Measurements from ENCODE around the gene UBE2E3.
A peak's percentile ranks its signal among the peaks of the same experiment; 100 is the strongest.
"Not testable (repeated sequence)": the region's sequence is repeated elsewhere in the genome, so short reads cannot be mapped to it uniquely, and the experiment has no call there.

UBE2E3 gene

DNA sequence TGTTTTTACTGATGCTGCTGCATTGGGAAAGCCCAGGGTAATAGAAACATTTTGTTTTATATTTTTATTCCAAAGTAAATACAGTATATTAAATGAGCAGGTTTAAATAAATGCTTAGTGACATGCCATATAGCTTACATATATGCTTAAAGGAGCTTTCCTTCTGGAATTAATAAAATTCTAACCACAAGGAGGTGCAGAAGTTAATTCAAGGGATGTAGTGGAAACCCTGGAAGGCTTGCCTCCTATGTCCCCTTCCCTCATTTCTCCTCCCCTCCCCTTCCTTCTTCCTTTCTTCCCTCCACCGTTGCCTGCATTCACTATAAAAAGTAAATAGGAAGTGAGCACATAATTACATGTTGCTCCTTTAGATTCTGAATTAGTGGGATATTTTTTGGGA is 96.3 kb downstream of the UBE2E3 start:
- H3K27ac ChIP-seq = no peak overlapping the region
- TF ChIP-seq, protein P1, sequence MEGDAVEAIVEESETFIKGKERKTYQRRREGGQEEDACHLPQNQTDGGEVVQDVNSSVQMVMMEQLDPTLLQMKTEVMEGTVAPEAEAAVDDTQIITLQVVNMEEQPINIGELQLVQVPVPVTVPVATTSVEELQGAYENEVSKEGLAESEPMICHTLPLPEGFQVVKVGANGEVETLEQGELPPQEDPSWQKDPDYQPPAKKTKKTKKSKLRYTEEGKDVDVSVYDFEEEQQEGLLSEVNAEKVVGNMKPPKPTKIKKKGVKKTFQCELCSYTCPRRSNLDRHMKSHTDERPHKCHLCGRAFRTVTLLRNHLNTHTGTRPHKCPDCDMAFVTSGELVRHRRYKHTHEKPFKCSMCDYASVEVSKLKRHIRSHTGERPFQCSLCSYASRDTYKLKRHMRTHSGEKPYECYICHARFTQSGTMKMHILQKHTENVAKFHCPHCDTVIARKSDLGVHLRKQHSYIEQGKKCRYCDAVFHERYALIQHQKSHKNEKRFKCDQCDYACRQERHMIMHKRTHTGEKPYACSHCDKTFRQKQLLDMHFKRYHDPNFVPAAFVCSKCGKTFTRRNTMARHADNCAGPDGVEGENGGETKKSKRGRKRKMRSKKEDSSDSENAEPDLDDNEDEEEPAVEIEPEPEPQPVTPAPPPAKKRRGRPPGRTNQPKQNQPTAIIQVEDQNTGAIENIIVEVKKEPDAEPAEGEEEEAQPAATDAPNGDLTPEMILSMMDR (conservative IDR thresholded peaks at IDR 0.05) = no peak

DNA sequence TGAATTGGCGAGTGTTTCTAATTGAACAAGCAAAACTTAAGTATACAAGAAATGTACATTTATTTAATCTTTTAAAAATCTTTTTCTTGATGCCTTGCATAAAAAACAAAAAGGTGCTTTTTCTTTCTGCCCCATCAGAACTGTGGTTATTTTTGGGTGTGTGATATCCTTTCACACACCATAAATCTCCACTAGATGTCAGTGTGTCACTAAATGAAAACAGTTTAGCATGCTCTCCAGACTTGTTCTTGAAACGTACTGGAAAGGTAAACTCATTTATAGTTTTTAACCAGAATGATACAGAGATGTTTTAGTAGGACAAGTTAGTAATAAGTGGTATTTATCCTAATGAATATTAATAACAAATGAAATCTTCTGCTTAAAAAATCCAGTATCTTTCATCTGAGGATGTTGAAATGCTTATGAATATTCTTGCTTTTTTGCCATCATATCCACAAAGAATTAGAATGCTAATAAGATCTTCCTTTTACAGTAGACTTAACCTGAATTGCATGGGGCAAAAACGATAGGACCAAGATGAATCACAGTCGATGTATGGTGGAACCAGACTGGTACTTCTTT is 96.8 kb downstream of the UBE2E3 start:
- TF ChIP-seq, protein P1 (conservative IDR thresholded peaks at IDR 0.05) = peak; percentile 84

DNA sequence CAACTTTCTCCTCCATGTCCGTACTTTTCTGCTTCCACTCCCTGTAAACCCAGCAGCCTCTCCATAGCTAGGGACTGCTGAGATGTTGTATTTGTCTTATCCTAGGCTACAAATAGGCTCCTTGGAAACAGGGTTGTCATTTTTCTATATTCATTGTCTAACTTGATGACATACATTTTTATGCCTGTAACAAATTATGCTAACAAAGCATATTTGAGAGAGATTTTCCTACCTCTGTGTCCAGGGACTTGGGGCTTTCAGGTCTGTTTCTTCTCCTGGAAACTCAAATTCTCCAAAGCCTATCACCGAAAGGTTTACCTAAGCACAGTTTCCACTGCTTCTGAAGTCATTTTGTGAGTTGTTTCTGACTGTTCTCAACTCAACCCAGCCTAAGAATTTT is 102.7 kb downstream of the UBE2E3 start:
- no peak overlapping the region for H3K27ac ChIP-seq
- TF ChIP-seq, protein P1 (conservative IDR thresholded peaks at IDR 0.05) = no peak

More for the DNA sequence above, 96.8 kb downstream of the UBE2E3 start:
- no peak overlapping the region for H3K27ac ChIP-seq

DNA sequence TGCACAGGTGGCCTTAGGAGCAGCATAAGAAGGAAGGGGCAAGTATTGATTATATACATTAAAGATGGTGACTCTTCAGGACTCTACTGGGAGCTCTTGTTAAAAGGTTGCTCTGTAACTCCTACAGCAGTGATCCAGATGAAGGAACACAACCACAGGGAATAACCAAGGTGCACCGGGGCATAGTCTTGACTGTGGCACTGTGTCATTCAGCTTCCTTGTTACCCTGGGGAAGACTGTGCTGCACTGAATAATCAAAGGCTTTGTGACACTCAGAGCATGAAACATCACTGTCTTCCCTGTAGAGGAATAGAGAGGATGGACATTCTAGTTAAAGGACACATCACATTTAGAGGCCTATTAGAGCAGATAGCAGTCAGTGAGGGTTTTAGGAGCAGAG is 105.3 kb downstream of the UBE2E3 start:
- H3K27ac ChIP-seq = no peak overlapping the region
- TF ChIP-seq, protein P1 (conservative IDR thresholded peaks at IDR 0.05) = no peak

DNA sequence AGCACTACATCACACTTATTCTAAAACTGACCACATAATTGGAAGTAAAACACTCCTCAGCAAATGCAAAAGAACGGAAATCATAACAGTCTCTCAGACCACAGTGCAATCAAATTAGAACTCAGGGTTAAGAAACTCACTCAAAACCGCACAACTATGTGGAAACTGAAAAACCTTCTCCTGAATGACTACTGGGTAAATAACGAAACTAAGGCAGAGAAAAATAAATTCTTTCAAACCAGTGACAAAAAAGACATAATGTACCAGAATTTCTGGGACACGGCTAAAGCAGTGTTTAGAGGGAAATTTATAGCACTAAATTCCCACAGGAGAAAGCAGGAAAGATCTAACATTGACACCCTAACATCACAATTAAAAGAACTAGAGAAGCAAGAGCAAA is 111.5 kb downstream of the UBE2E3 start:
- H3K27ac ChIP-seq = not testable (repeated sequence)

DNA sequence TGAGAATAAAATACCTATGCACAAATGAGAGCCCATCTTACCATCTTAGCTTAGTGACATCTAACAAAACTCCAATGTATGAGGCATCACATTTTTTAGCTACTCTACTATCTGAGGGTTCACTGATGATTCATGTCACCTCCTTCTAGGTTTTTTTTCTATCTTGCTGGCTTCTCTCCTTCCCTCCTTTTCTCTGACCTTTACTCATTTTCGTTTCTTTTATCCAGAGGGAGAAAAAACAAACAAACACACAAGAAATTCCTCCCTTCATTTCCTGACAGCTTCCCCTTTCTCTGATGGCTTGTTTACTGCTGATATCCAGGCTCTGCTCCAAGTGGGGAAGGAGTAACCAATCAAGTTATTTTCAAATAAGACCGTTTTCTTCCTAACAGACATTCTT is 115.1 kb downstream of the UBE2E3 start:
- TF ChIP-seq, protein P1 (conservative IDR thresholded peaks at IDR 0.05) = no peak
- no peak overlapping the region for H3K27ac ChIP-seq

DNA sequence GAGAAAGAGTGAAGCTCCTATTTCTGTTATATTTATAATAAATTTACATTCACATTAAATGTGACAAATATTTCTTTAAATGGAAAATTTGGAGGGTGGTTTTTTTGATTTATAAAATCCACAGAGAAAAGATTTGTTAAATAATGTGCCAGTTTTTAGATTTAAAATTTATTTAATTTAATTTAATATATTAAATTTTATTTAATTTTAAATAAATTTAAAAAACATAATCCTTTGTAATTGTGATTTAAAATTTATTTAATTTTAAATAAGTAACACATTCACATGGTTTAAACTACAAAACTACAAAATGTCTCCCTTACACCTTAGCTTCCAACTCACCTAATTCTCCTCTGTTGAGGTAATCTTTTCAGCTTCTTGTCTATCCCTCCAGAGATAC is 123.3 kb downstream of the UBE2E3 start:
- no peak overlapping the region for H3K27ac ChIP-seq
- TF ChIP-seq, protein P1 (conservative IDR thresholded peaks at IDR 0.05) = no peak

DNA sequence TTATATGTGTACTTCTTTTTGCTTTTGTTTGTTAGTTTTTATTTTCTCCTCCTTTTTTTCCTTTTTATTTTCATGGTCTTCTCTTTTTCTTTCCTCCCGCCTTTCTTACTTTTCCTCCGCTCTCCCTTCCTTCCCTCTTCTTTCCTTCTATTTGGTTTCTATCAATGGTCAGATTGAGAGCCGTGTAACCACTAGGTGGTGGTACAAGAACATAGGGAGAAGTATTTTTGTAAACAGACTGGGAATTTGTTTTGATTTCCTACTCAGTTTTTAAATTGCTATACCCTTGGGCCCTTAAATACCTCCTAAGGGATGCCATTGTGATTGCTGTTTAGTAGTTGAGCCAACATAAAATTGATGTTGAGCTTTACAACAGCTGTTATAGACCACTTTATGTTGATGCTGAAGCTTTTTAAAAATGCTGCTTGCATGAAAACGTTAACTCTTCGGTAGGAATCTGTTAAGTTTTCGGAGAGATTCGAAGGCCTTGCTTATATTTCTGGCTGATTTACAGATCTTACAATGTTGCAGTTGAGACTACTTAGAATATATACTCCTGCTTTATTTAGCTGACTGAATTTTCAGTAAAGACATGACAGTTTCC is 124.2 kb downstream of the UBE2E3 start:
- H3K27ac ChIP-seq = no peak overlapping the region
- TF ChIP-seq, protein P1 (conservative IDR thresholded peaks at IDR 0.05) = peak; percentile 91

All from VCaP (cell line).